Stimulated activated effector memory CD8-positive, alpha-beta T cell treated with anti-CD3 and anti-CD28 coated beads, Interleukin-12 subunit alpha, Interleukin-12 subunit beta, amount 100 ng/mL, for 72 hours (primary cell): ENCODE results near the gene TEX22.

ENCODE experiments used
- ATAC-seq: fragments of 150-1000 bp; cut with Tn5 transposase; 2 replicates; pipeline ENCODE4 v1.10.0; 2021
- DNase-seq, 2 donors: peaks; one replicate each; pipeline ENCODE4 v3.0.0; 2021 to 2022; ENCODE audit warnings: low spot score in 2 of 2
- H3K27ac Mint-ChIP-seq: one replicate; pipeline ENCODE4 v1.8.0; 2022; ENCODE audit warnings: mild to moderate bottlenecking, mixed read lengths
- H3K36me3 Mint-ChIP-seq: one replicate; pipeline ENCODE4 v1.8.0; 2022; ENCODE audit warnings: mild to moderate bottlenecking, mixed read lengths
- H3K4me1 Mint-ChIP-seq: one replicate; pipeline ENCODE4 v1.8.0; 2022; ENCODE audit warnings: mixed read lengths
- H3K4me3 Mint-ChIP-seq: one replicate; pipeline ENCODE4 v1.8.0; 2022; ENCODE audit warnings: mild to moderate bottlenecking, mixed read lengths
- H3K9me3 Mint-ChIP-seq: one replicate; pipeline ENCODE4 v1.8.0; 2022; ENCODE audit warnings: mixed read lengths

TEX22 gene

DNA sequence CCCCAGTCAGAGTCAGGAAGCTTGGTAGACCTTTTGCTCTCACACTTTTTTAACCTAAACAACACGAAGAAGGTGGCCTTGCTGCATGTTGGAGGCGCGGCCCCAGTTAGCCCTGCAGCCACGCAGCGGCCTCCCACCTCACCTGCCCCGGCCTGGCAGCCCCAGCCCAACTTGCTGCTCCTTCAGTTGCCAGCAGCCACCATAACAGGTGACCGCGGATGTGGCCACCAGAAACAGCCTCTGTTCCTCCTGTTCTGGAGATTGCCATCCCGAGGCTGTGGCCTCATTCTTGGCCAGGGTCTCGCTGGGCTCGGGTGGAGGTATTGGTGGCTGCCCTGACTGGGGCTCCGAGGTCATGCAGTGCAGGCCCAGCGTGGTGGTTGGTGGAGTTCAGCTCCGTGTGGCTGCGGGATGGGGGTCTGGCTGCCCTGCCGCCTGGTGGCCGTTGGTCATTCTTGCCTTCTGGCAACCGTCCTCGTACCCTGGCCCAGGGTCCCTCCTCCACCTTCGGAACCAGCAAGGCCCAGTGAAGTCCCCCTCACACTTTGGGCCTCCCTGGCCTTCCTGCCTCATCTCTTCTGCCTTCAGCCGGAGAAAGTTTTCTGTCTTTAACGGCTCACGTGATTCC, 20.7 kb upstream of the TEX22 start:
- ATAC-seq (no peak), DNase-seq (no peak)
- Mint-ChIP-seq H3K4me3 (no peak overlapping the region), H3K36me3 (peaks cover 8% of the 10 kb centered on the region), H3K27ac (no peak overlapping the region), H3K4me1 (peaks cover 12% of the 10 kb centered on the region), H3K9me3 (no peaks in the 10 kb centered on the region)

- H3K27ac Mint-ChIP-seq, result no peak overlapping the region
- DNase-seq, result no peak
- H3K4me1 Mint-ChIP-seq, result peaks cover 12% of the 10 kb centered on the region
Observed at GRCh38 chr14:105378199-105378598, 20.1 kb upstream of the TEX22 start.

DNA sequence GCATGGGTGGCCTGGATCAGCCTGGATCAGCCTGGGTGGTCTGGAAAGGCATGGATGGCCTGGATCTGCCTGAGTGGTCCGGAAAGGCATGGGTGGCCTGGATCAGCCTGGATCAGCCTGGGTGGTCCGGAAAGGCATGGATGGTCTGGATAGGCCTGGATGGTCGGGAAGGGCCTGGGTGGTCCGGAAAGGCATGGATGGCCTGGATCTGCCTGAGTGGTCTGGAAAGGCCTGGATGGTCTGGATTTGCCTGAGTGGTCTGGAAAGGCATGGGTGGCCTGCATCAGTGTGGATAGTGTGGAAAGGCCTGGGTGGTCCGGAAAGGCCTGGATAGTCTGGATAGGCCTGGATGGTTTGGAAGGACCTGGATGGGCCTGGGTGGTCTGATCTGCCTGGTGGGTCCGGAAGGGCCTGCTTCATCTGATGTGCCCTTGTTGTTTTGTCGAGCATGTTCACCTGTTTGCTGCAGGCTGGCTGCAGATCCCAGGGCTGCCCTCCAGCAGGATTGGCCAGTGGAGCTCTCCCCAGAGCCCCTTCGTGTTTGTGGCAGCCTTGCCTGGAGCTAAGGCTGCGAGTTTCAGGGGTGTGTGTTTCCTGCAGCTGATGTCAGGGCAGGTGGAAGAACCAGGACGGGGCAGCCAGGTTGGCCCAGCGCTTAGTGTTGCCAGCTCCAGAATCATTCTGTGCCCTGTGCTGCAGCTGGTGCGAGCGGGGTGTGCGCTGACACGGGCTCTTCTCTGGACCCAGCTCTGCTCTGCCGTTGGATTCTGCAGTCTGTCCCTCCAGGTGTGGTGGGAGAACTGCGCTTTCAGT, 19.3 kb upstream of the TEX22 start:
- Mint-ChIP-seq H3K27ac (no peak overlapping the region), H3K36me3 (peaks cover 8% of the 10 kb centered on the region), H3K4me3 (no peak overlapping the region), H3K4me1 (peaks cover 12% of the 10 kb centered on the region), H3K9me3 (no peaks in the 10 kb centered on the region)
- DNase-seq, result no peak
- no peak for ATAC-seq

More at GRCh38 chr14:105378199-105378598, 20.1 kb upstream of the TEX22 start:
- Mint-ChIP-seq H3K36me3 (peaks cover 8% of the 10 kb centered on the region), H3K4me3 (no peak overlapping the region), H3K9me3 (no peaks in the 10 kb centered on the region)
- ATAC-seq, result no peak

GRCh38 chr14:105379946-105380345, 18.4 kb upstream of the TEX22 start:
- H3K36me3 Mint-ChIP-seq, result peaks cover 8% of the 10 kb centered on the region
- DNase-seq, result no peak
- no peaks in the 10 kb centered on the region for H3K9me3 Mint-ChIP-seq
- no peak overlapping the region for H3K27ac Mint-ChIP-seq
- ATAC-seq, result no peak
- no peak overlapping the region for H3K4me3 Mint-ChIP-seq
- H3K4me1 Mint-ChIP-seq, result peaks cover 12% of the 10 kb centered on the region

GRCh38 chr14:105380756-105381155, 17.6 kb upstream of the TEX22 start:
- ATAC-seq (no peak), DNase-seq (no peak)
- Mint-ChIP-seq H3K4me1 (peaks cover 6% of the 10 kb centered on the region), H3K36me3 (peaks cover 4% of the 10 kb centered on the region), H3K27ac (no peak overlapping the region), H3K9me3 (no peaks in the 10 kb centered on the region), H3K4me3 (no peak overlapping the region)

DNA sequence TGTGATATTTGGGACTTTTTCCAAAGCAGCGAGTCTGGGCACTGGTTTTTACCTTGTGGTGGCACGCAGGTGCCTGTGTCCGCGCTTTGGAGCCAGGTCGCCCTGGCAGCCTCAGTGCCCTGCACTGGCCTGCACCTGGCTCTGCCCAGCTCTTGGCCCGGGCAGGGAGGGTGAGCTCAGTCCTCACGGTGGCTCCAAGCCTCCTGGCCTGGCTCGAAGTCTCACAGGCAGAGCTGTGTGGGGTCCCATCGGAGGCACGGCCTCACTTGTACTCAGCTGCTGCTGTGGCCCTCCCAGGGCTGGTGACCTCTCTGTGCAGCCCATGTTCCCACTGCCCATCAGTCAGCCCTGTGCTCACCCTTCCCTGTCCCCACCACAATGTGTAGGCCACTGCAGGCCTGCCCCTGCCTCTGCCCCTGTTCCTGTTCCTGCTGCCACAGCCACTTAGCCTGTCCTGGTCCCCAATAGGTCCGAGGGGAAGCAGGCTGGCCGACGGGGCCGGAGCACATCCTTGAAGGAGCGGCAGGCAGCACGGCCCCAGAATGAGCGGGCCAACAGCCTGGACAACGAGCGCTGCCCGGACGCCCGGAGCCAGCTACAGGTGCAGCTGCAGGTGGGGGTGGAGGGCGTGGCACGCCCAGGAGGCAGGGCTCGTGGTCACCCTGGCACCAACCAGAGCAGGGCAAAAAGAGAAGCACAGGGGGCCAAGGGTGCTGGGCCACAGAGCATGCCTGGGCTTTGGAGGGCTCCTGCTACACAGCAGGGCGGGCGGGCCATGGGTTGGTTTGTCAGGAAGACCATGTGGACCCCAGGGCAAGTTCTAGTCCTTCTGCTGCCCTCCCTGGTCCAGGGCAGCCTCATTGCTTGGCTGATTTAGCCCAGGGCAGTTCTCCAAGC, 16.6 kb upstream of the TEX22 start:
- Mint-ChIP-seq H3K36me3 (no peaks in the 10 kb centered on the region), H3K9me3 (no peaks in the 10 kb centered on the region), H3K4me1 (no peaks in the 10 kb centered on the region), H3K4me3 (no peak overlapping the region), H3K27ac (no peak overlapping the region)
- DNase-seq (no peak), ATAC-seq (no peak)

DNA sequence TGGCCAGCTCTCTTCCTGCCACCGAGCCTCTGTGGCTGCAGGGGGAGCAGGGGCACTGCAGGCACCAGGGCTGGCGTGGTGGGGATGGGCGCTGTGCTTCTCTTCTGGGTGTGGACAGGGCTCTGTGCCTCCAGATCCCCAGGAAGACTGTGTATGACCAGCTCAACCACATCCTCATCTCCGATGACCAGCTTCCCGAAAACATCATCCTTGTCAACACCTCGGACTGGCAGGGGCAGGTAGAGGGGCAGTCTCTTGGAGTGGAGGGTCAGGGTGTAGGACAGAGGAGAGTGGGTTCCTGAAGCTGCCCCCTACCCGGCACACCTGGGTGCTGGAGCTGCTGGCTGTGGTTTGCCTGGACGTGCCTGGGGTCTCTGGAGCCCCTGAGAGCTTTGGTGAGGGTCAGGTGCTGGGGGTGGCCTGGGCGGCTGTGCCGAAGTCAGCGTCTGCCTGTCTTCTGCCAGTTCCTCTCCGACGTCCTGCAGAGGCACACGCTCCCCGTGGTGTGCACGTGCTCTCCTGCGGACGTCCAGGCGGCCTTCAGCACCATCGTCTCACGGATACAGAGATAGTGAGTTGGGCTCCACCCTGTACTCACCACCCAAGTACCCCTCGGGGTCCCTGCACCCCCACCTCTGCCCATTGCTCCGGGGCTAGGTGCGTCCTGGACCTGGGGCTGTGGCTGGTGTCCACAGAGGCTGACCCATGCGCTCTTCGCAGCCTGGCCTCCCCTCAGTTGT, 15.8 kb upstream of the TEX22 start:
- ATAC-seq (no peak), DNase-seq (no peak)
- Mint-ChIP-seq H3K36me3 (no peaks in the 10 kb centered on the region), H3K9me3 (no peaks in the 10 kb centered on the region), H3K27ac (no peak overlapping the region), H3K4me3 (no peak overlapping the region), H3K4me1 (no peaks in the 10 kb centered on the region)

- Mint-ChIP-seq H3K4me1 (no peaks in the 10 kb centered on the region), H3K36me3 (no peaks in the 10 kb centered on the region), H3K27ac (no peak overlapping the region), H3K9me3 (no peaks in the 10 kb centered on the region), H3K4me3 (no peak overlapping the region)
- no peak for DNase-seq
- ATAC-seq, result no peak
Observed at GRCh38 chr14:105383083-105383730, 15.1 kb upstream of the TEX22 start.

- H3K36me3 Mint-ChIP-seq, result no peaks in the 10 kb centered on the region
- H3K4me1 Mint-ChIP-seq, result no peaks in the 10 kb centered on the region
- no peak overlapping the region for H3K27ac Mint-ChIP-seq
- ATAC-seq (no peak), DNase-seq (no peak)
- H3K9me3 Mint-ChIP-seq, result no peaks in the 10 kb centered on the region
- H3K4me3 Mint-ChIP-seq, result no peak overlapping the region
Observed at GRCh38 chr14:105384041-105384557, 14.2 kb upstream of the TEX22 start.

GRCh38 chr14:105384605-105385321, 13.6 kb upstream of the TEX22 start:
- Mint-ChIP-seq H3K27ac (no peak overlapping the region), H3K9me3 (no peaks in the 10 kb centered on the region), H3K4me1 (no peaks in the 10 kb centered on the region), H3K4me3 (no peak overlapping the region), H3K36me3 (no peaks in the 10 kb centered on the region)
- ATAC-seq, result no peak
- DNase-seq, result no peak

GRCh38 chr14:105385322-105385637, 13.1 kb upstream of the TEX22 start:
- no peaks in the 10 kb centered on the region for H3K36me3 Mint-ChIP-seq
- DNase-seq (no peak), ATAC-seq (no peak)
- H3K4me3 Mint-ChIP-seq, result no peak overlapping the region
- H3K4me1 Mint-ChIP-seq, result no peaks in the 10 kb centered on the region
- H3K9me3 Mint-ChIP-seq, result no peaks in the 10 kb centered on the region
- H3K27ac Mint-ChIP-seq, result no peak overlapping the region

- Mint-ChIP-seq H3K36me3 (no peaks in the 10 kb centered on the region), H3K9me3 (no peaks in the 10 kb centered on the region), H3K4me1 (no peaks in the 10 kb centered on the region), H3K27ac (no peak overlapping the region), H3K4me3 (no peak overlapping the region)
- no peak for DNase-seq
- ATAC-seq, result no peak
Observed at GRCh38 chr14:105385698-105386365, 12.5 kb upstream of the TEX22 start.

- ATAC-seq, result no peak
- H3K36me3 Mint-ChIP-seq, result no peaks in the 10 kb centered on the region
- no peak overlapping the region for H3K4me3 Mint-ChIP-seq
- H3K27ac Mint-ChIP-seq, result no peak overlapping the region
- H3K4me1 Mint-ChIP-seq, result no peaks in the 10 kb centered on the region
- no peaks in the 10 kb centered on the region for H3K9me3 Mint-ChIP-seq
- no peak for DNase-seq
Observed at GRCh38 chr14:105386581-105387529, 11.5 kb upstream of the TEX22 start.
